ENCODE data around the gene RYR3. TPM values are rescaled to one million over a fixed set of nuclear protein-coding genes. Genes with fewer than 3 reads are reported as not detected.

Gene RYR3
- polyA plus RNA-seq, 1 donor: 6.5 TPM

- 100% methylated on average over 4 of the region's 6 CpGs for WGBS (ENCODE audit: insufficient coverage, low lambda C conversion rate)
- no peak overlapping the region for H3K27ac ChIP-seq (ENCODE audit: low read length)
Measured at GRCh38 chr15:33460166-33460805, 149.5 kb downstream of the RYR3 start.

DNA sequence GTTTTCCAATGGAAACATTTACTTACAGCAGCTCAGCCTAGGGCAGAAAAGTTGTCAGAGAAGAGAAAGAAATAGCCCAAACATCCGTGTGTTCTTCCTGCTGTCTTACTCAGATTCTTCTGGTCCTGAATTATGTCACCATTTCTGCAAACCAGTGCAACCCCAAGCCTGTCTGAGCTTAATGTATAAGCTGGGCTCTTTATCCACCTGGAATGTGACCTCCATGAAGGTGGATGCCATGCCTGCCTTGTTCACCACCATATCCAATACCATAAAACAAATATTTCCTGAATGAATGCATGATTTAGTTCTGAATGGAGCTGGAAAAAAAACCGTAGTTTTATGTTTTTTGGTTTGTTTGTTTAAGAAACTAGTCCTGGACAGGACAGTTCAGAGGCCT is 150.9 kb downstream of the RYR3 start:
- Histone ChIP-seq H3K27ac (ENCODE audit: low read length) (no peak overlapping the region), H3K27me3 (ENCODE audit: control insufficient read depth, insufficient read depth, low read length) (no peaks in the 10 kb centered on the region)
- WGBS (ENCODE audit: insufficient coverage, low lambda C conversion rate): no CpG with 5 or more reads among the region's 2 CpGs

More at GRCh38 chr15:33460166-33460805, 149.5 kb downstream of the RYR3 start:
- no peak for DNase-seq
- no peaks in the 10 kb centered on the region for H3K4me1 ChIP-seq (ENCODE audit: control insufficient read depth, insufficient read depth, low read length)
- H3K4me3 ChIP-seq (ENCODE audit: low read length): no peak overlapping the region
- no peaks in the 10 kb centered on the region for H3K9me3 ChIP-seq (ENCODE audit: control insufficient read depth, low read depth, low read length)
- no peaks in the 10 kb centered on the region for H3K36me3 ChIP-seq (ENCODE audit: control insufficient read depth, insufficient read depth, low read length)
- H3K27me3 ChIP-seq (ENCODE audit: control insufficient read depth, insufficient read depth, low read length): no peaks in the 10 kb centered on the region

GRCh38 chr15:33467146-33467815 is 156.5 kb downstream of the RYR3 start:
- Histone ChIP-seq H3K27ac (ENCODE audit: low read length) (no peak overlapping the region), H3K4me3 (ENCODE audit: low read length) (no peak overlapping the region), H3K9me3 (ENCODE audit: control insufficient read depth, low read depth, low read length) (no peaks in the 10 kb centered on the region), H3K36me3 (ENCODE audit: control insufficient read depth, insufficient read depth, low read length) (no peaks in the 10 kb centered on the region), H3K27me3 (ENCODE audit: control insufficient read depth, insufficient read depth, low read length) (no peaks in the 10 kb centered on the region), H3K4me1 (ENCODE audit: control insufficient read depth, insufficient read depth, low read length) (no peaks in the 10 kb centered on the region)
- 67% methylated on average over 1 of the region's 6 CpGs for WGBS (ENCODE audit: insufficient coverage, low lambda C conversion rate)
- no peak for DNase-seq

More for the DNA sequence above, 150.9 kb downstream of the RYR3 start:
- Histone ChIP-seq H3K4me3 (ENCODE audit: low read length) (no peak overlapping the region), H3K36me3 (ENCODE audit: control insufficient read depth, insufficient read depth, low read length) (no peaks in the 10 kb centered on the region), H3K4me1 (ENCODE audit: control insufficient read depth, insufficient read depth, low read length) (no peaks in the 10 kb centered on the region), H3K9me3 (ENCODE audit: control insufficient read depth, low read depth, low read length) (no peaks in the 10 kb centered on the region)
- no peak for DNase-seq

GRCh38 chr15:33467816-33468163 is 157.0 kb downstream of the RYR3 start:
- WGBS (ENCODE audit: insufficient coverage, low lambda C conversion rate): no CpG with 5 or more reads among the region's 1 CpG
- Histone ChIP-seq H3K36me3 (ENCODE audit: control insufficient read depth, insufficient read depth, low read length) (no peaks in the 10 kb centered on the region), H3K4me1 (ENCODE audit: control insufficient read depth, insufficient read depth, low read length) (no peaks in the 10 kb centered on the region), H3K4me3 (ENCODE audit: low read length) (no peak overlapping the region), H3K27ac (ENCODE audit: low read length) (no peak overlapping the region), H3K9me3 (ENCODE audit: control insufficient read depth, low read depth, low read length) (no peaks in the 10 kb centered on the region), H3K27me3 (ENCODE audit: control insufficient read depth, insufficient read depth, low read length) (no peaks in the 10 kb centered on the region)
- DNase-seq: no peak

DNA sequence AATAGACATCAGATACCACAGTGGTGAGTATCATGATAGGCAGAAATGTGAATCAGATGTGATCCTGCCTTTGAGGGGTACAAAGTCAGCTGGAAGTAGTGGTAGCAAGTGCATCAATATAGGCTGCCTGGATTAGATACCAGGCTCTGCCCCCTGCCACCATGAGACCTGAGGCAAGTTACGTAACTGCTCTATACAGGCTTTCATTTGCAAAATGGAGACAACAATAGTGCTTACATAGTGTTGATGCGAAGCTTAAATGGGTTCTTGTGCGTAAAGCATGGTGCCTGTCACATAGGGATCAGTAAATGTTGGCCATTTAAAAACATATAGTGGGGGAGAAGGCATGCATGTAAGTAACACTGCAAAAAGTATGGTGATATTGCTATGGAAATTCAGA is 158.0 kb downstream of the RYR3 start:
- H3K27ac ChIP-seq (ENCODE audit: low read length): no peak overlapping the region
- H3K27me3 ChIP-seq (ENCODE audit: control insufficient read depth, insufficient read depth, low read length): no peaks in the 10 kb centered on the region
- WGBS (ENCODE audit: insufficient coverage, low lambda C conversion rate): no CpG with 5 or more reads among the region's 3 CpGs
- no peak overlapping the region for H3K4me3 ChIP-seq (ENCODE audit: low read length)
- H3K36me3 ChIP-seq (ENCODE audit: control insufficient read depth, insufficient read depth, low read length): no peaks in the 10 kb centered on the region
- H3K4me1 ChIP-seq (ENCODE audit: control insufficient read depth, insufficient read depth, low read length): no peaks in the 10 kb centered on the region
- no peaks in the 10 kb centered on the region for H3K9me3 ChIP-seq (ENCODE audit: control insufficient read depth, low read depth, low read length)
- no peak for DNase-seq

DNA sequence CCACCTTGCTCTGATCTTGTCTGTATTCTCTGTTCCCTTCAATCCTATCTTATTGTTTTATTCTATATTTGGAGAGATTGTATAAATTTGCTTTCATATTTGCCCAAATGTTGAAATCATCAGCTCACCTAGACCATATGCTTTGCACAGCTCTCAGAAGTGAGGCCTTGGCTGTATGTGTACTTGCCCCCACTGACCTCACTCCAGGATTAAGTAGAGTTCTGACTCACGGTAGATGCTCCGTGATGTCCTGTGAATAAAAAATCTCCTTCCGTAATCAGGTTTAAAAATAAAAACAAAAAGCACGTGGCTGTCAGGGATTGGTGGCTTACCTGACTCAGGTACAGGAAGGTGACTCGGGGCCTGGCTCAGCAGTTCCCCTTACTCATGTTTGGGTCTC is 162.2 kb downstream of the RYR3 start:
- H3K27ac ChIP-seq (ENCODE audit: low read length): no peak overlapping the region
- H3K27me3 ChIP-seq (ENCODE audit: control insufficient read depth, insufficient read depth, low read length): no peaks in the 10 kb centered on the region
- no peak for DNase-seq
- no peaks in the 10 kb centered on the region for H3K9me3 ChIP-seq (ENCODE audit: control insufficient read depth, low read depth, low read length)
- WGBS (ENCODE audit: insufficient coverage, low lambda C conversion rate): 70% methylated on average over 2 of the region's 5 CpGs
- H3K4me1 ChIP-seq (ENCODE audit: control insufficient read depth, insufficient read depth, low read length): no peaks in the 10 kb centered on the region
- H3K4me3 ChIP-seq (ENCODE audit: low read length): no peak overlapping the region
- no peaks in the 10 kb centered on the region for H3K36me3 ChIP-seq (ENCODE audit: control insufficient read depth, insufficient read depth, low read length)

GRCh38 chr15:33473714-33474113 is 162.9 kb downstream of the RYR3 start:
- H3K27ac ChIP-seq (ENCODE audit: low read length): no peak overlapping the region
- H3K4me3 ChIP-seq (ENCODE audit: low read length): no peak overlapping the region
- DNase-seq: no peak
- 74% methylated on average over 3 of the region's 4 CpGs for WGBS (ENCODE audit: insufficient coverage, low lambda C conversion rate)
- H3K4me1 ChIP-seq (ENCODE audit: control insufficient read depth, insufficient read depth, low read length): no peaks in the 10 kb centered on the region
- no peaks in the 10 kb centered on the region for H3K36me3 ChIP-seq (ENCODE audit: control insufficient read depth, insufficient read depth, low read length)
- H3K9me3 ChIP-seq (ENCODE audit: control insufficient read depth, low read depth, low read length): no peaks in the 10 kb centered on the region
- no peaks in the 10 kb centered on the region for H3K27me3 ChIP-seq (ENCODE audit: control insufficient read depth, insufficient read depth, low read length)

- no peak overlapping the region for H3K4me3 ChIP-seq (ENCODE audit: low read length)
- no peaks in the 10 kb centered on the region for H3K4me1 ChIP-seq (ENCODE audit: control insufficient read depth, insufficient read depth, low read length)
- DNase-seq: no peak
- no peak overlapping the region for H3K27ac ChIP-seq (ENCODE audit: low read length)
- no peaks in the 10 kb centered on the region for H3K9me3 ChIP-seq (ENCODE audit: control insufficient read depth, low read depth, low read length)
- no peaks in the 10 kb centered on the region for H3K36me3 ChIP-seq (ENCODE audit: control insufficient read depth, insufficient read depth, low read length)
- 93% methylated on average over 4 of the region's 4 CpGs for WGBS (ENCODE audit: insufficient coverage, low lambda C conversion rate)
- no peaks in the 10 kb centered on the region for H3K27me3 ChIP-seq (ENCODE audit: control insufficient read depth, insufficient read depth, low read length)
Measured at GRCh38 chr15:33476076-33476475, 165.3 kb downstream of the RYR3 start.

DNA sequence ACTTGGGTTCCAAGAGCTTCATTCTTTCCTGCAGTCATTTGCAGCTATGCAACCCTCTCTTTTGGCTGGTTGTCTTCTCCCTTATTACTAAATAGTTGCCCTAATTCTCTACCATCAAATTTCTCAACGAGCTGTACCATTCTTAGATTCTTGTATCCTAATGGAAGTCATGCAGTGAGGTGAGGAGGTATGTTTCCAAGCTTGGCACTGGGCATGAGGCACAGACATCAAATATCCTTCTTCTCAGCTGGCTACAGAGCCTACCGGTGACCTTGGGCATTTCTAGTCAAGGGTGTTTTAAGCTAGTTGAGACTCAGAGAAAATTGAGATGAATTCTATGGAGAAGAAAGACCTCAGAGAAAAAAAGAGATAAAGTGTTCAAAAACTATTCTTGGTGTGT is 166.1 kb downstream of the RYR3 start:
- Histone ChIP-seq H3K36me3 (ENCODE audit: control insufficient read depth, insufficient read depth, low read length) (no peaks in the 10 kb centered on the region), H3K4me1 (ENCODE audit: control insufficient read depth, insufficient read depth, low read length) (no peaks in the 10 kb centered on the region), H3K4me3 (ENCODE audit: low read length) (no peak overlapping the region), H3K9me3 (ENCODE audit: control insufficient read depth, low read depth, low read length) (no peaks in the 10 kb centered on the region), H3K27ac (ENCODE audit: low read length) (no peak overlapping the region), H3K27me3 (ENCODE audit: control insufficient read depth, insufficient read depth, low read length) (no peaks in the 10 kb centered on the region)
- DNase-seq: no peak
- 100% methylated on average over 2 of the region's 2 CpGs for WGBS (ENCODE audit: insufficient coverage, low lambda C conversion rate)

- Histone ChIP-seq H3K9me3 (ENCODE audit: control insufficient read depth, low read depth, low read length) (no peaks in the 10 kb centered on the region), H3K36me3 (ENCODE audit: control insufficient read depth, insufficient read depth, low read length) (no peaks in the 10 kb centered on the region), H3K27me3 (ENCODE audit: control insufficient read depth, insufficient read depth, low read length) (no peaks in the 10 kb centered on the region), H3K4me1 (ENCODE audit: control insufficient read depth, insufficient read depth, low read length) (no peaks in the 10 kb centered on the region), H3K4me3 (ENCODE audit: low read length) (no peak overlapping the region), H3K27ac (ENCODE audit: low read length) (no peak overlapping the region)
- no CpG with 5 or more reads among the region's 3 CpGs for WGBS (ENCODE audit: insufficient coverage, low lambda C conversion rate)
- DNase-seq: no peak
Measured at GRCh38 chr15:33489335-33489734, 178.6 kb downstream of the RYR3 start.

DNA sequence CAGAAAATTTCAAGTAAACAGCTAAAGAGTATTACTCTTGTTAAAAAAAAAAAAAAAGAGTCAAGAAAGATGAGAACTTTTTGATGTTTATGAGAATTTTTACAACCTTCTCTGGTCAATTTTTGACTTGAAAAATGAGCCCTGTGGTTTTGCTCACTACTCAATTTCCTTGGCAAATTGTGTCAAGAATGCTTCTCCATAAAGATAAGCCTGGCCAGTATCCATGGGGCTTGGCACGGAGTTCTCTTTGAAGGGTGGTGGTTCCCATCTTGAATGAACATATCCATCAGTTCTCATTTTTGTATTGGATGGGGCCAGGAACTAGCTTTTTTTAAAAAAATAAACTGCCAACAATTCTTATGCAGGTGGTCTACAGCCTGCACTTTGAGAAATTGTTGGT is 179.9 kb downstream of the RYR3 start:
- H3K4me1 ChIP-seq (ENCODE audit: control insufficient read depth, insufficient read depth, low read length): no peaks in the 10 kb centered on the region
- no CpG with 5 or more reads among the region's 1 CpG for WGBS (ENCODE audit: insufficient coverage, low lambda C conversion rate)
- no peak overlapping the region for H3K4me3 ChIP-seq (ENCODE audit: low read length)
- no peaks in the 10 kb centered on the region for H3K36me3 ChIP-seq (ENCODE audit: control insufficient read depth, insufficient read depth, low read length)
- DNase-seq: no peak
- no peaks in the 10 kb centered on the region for H3K9me3 ChIP-seq (ENCODE audit: control insufficient read depth, low read depth, low read length)
- H3K27ac ChIP-seq (ENCODE audit: low read length): no peak overlapping the region
- no peaks in the 10 kb centered on the region for H3K27me3 ChIP-seq (ENCODE audit: control insufficient read depth, insufficient read depth, low read length)

Data from large intestine (tissue), 3 donors.